CD4-positive, alpha-beta T cell (primary cell): Measurements from ENCODE around the gene PDXK. TPM values are rescaled to one million over a fixed set of nuclear protein-coding genes. Genes with fewer than 3 reads are reported as not detected.
A peak's percentile ranks its signal among the peaks of the same experiment; 100 is the strongest.

Source experiments
- ATAC-seq: fragments of 200-7000 bp; cut with Tn5 transposase; one replicate; pipeline ENCODE4 v1.10.0; 2022; ENCODE audit warnings: mild to moderate bottlenecking; ENCODE audit not compliant: poor library complexity
- CTCF ChIA-PET: fragments of 350-600 bp; sonication (Branson Sonifier 250); formaldehyde crosslinking; loops from one replicate; lab custom pipeline; 2021; ENCODE audit warnings: antibody characterized with exemption, inconsistent platforms; lab: Charles Lee
- POLR2A ChIA-PET: fragments of 350-600 bp; sonication (Branson Sonifier 250); formaldehyde crosslinking; loops from one replicate; lab custom pipeline; 2021; ENCODE audit warnings: antibody characterized with exemption, inconsistent platforms; lab: Charles Lee
- DNase-seq, 14 experiments: peaks; one replicate each; pipeline ENCODE4 v3.0.0-alpha.2; 2013 to 2020; ENCODE audit warnings: mixed read lengths in 2 of 14
- H3K27ac ChIP-seq, 2 donors: one replicate each; pipeline versions ENCODE4 v1.5.1 to v1.7.0; 2013; ENCODE audit warnings: low read length in 2 of 2, low read depth in 1 of 2, mild to moderate bottlenecking in 1 of 2
- H3K27me3 ChIP-seq, 2 experiments: 1 replicate in 1 of 2; 2 replicates in 1 of 2; pipeline versions ENCODE4 v1.6.1 to v1.7.0; 2013; ENCODE audit warnings: low read length in 2 of 2, control low read depth in 1 of 2, mild to moderate bottlenecking in 1 of 2, moderate library complexity in 1 of 2; ENCODE audit not compliant: insufficient read depth in 2 of 2, control insufficient read depth in 1 of 2
- H3K36me3 ChIP-seq: one replicate; pipeline ENCODE4 v1.6.1; 2013; ENCODE audit warnings: low read length, control low read depth; ENCODE audit not compliant: insufficient read depth
- H3K4me1 ChIP-seq: one replicate; pipeline ENCODE4 v1.6.1; 2013; ENCODE audit warnings: low read length, control low read depth; ENCODE audit not compliant: insufficient read depth
- H3K4me3 ChIP-seq: one replicate; pipeline ENCODE4 v1.5.1; 2013; ENCODE audit warnings: mild to moderate bottlenecking, low read length, moderate library complexity
- H3K9me3 ChIP-seq, 2 experiments: 1 replicate in 1 of 2; 2 replicates in 1 of 2; pipeline versions ENCODE4 v1.6.1 to v1.7.0; 2013; ENCODE audit warnings: low read length in 2 of 2, mild to moderate bottlenecking in 2 of 2, control low read depth in 1 of 2, moderate library complexity in 1 of 2; ENCODE audit not compliant: control insufficient read depth in 1 of 2, insufficient read depth in 1 of 2
- H3K27ac Mint-ChIP-seq: one replicate; pipeline ENCODE4 v1.8.0; 2020; ENCODE audit warnings: mixed read lengths
- H3K27me3 Mint-ChIP-seq: one replicate; pipeline ENCODE4 v1.8.0; 2021; ENCODE audit warnings: mixed read lengths
- H3K36me3 Mint-ChIP-seq: one replicate; pipeline ENCODE4 v1.8.0; 2021; ENCODE audit warnings: low read depth, mixed read lengths
- H3K4me1 Mint-ChIP-seq: one replicate; pipeline ENCODE4 v1.8.0; 2021; ENCODE audit warnings: low read depth, mixed read lengths
- H3K4me3 Mint-ChIP-seq: one replicate; pipeline ENCODE4 v1.8.0; 2020; ENCODE audit warnings: mild to moderate bottlenecking, mixed read lengths
- H3K9me3 Mint-ChIP-seq: one replicate; pipeline ENCODE4 v1.8.0; 2020; ENCODE audit warnings: mixed read lengths
- CTCF ChIP-seq: fragments of 200-600 bp; IDR thresholded peaks from one replicate; pipeline ENCODE4 v1.8.0; 2022; ENCODE audit warnings: antibody characterized with exemption, mild to moderate bottlenecking
- intact Hi-C, 2 experiments: fragments of 100-400 bp; cut with DNase I in 1 of 2; cut with micrococcal nuclease in 1 of 2; formaldehyde crosslinking; loops; one replicate each; pipeline versions ENCODE4 v1.15.1 to v1.9.0; 2023 to 2025; cut with DNase I, micrococcal nuclease
- total RNA-seq, 174 experiments: library from RNA in 2 of 174; stranded (reverse) in 2 of 174; gene quantifications; one replicate each; pipeline ENCODE4 v1.2.3 and lab custom pipeline; 2021 to 2026

Gene PDXK
- total RNA-seq, 2 experiments from 2014 or later: 74.8 to 77.0 TPM

GRCh38 chr21:43771199-43771675, 52.3 kb downstream of the PDXK start:
- Histone ChIP-seq H3K36me3 (peaks cover 23% of the 10 kb centered on the region), H3K4me1 (peaks cover 22% of the 10 kb centered on the region), H3K9me3 (no peaks in the 10 kb centered on the region), H3K27me3 (no peaks in the 10 kb centered on the region), H3K4me3 (no peak overlapping the region), H3K27ac (no peak overlapping the region)
- ChIA-PET CTCF (no interaction called here), POLR2A (no interaction called here)
- no peaks in the 10 kb centered on the region for H3K27me3 Mint-ChIP-seq
- no peak overlapping the region for H3K27ac Mint-ChIP-seq
- ATAC-seq: no peak
- intact Hi-C loops: no loop called here
- no peak overlapping the region for H3K4me3 Mint-ChIP-seq
- peaks cover 27% of the 10 kb centered on the region for H3K36me3 Mint-ChIP-seq
- no peak for DNase-seq
- no peaks in the 10 kb centered on the region for H3K9me3 Mint-ChIP-seq
- TF ChIP-seq CTCF: no peak
- H3K4me1 Mint-ChIP-seq: peaks cover 24% of the 10 kb centered on the region

- H3K9me3 Mint-ChIP-seq: no peaks in the 10 kb centered on the region
- ATAC-seq (no peak), DNase-seq (peak in 2 of 14 experiments; percentile 48 to 66)
- H3K4me1 Mint-ChIP-seq: peaks cover 24% of the 10 kb centered on the region
- no peaks in the 10 kb centered on the region for H3K27me3 Mint-ChIP-seq
- no peak for TF ChIP-seq CTCF
- Histone ChIP-seq H3K4me1 (peaks cover 22% of the 10 kb centered on the region), H3K4me3 (no peak overlapping the region), H3K9me3 (no peaks in the 10 kb centered on the region), H3K36me3 (peaks cover 23% of the 10 kb centered on the region), H3K27ac (no peak overlapping the region), H3K27me3 (no peaks in the 10 kb centered on the region)
- POLR2A ChIA-PET: no interaction called here
- intact Hi-C loops: no loop called here
- no peak overlapping the region for H3K27ac Mint-ChIP-seq
- CTCF ChIA-PET: interaction anchor here (1.7 kb wide), 1 partner anchor 17 kb away, joined by 7 read pairs; the partner anchor contains the start of gene RRP1
- H3K4me3 Mint-ChIP-seq: no peak overlapping the region
- H3K36me3 Mint-ChIP-seq: peaks cover 27% of the 10 kb centered on the region
These were observed 52.9 kb downstream of the PDXK start for GRCh38 chr21:43771698-43772424.

GRCh38 chr21:43772425-43772821, 53.5 kb downstream of the PDXK start:
- no peak overlapping the region for H3K4me3 ChIP-seq
- Mint-ChIP-seq H3K27ac (no peak overlapping the region), H3K4me1 (peaks cover 24% of the 10 kb centered on the region), H3K9me3 (no peaks in the 10 kb centered on the region), H3K4me3 (no peak overlapping the region), H3K27me3 (no peaks in the 10 kb centered on the region), H3K36me3 (peaks cover 27% of the 10 kb centered on the region)
- intact Hi-C loops: no loop called here
- peaks cover 23% of the 10 kb centered on the region for H3K36me3 ChIP-seq
- no peaks in the 10 kb centered on the region for H3K27me3 ChIP-seq
- POLR2A ChIA-PET: no interaction called here
- H3K9me3 ChIP-seq: no peaks in the 10 kb centered on the region
- no peak for TF ChIP-seq CTCF
- ATAC-seq (no peak), DNase-seq (no peak)
- H3K4me1 ChIP-seq: peaks cover 22% of the 10 kb centered on the region
- CTCF ChIA-PET: interaction anchor here (1.7 kb wide), 1 partner anchor 17 kb away, joined by 7 read pairs; the partner anchor contains the start of gene RRP1
- no peak overlapping the region for H3K27ac ChIP-seq
